OCI-LY7 (cell line): ENCODE measurements around the gene MTMR11. TPM values are rescaled to one million over a fixed set of nuclear protein-coding genes. Genes with fewer than 3 reads are reported as not detected.

Source experiments
- BruUV-seq: library from RNA; stranded (reverse); fragments of 400-500 nt; replicated peaks from 2 replicates; lab custom pipeline; 2021; lab: Mats Ljungman, UMichigan
- CTCF ChIA-PET: fragments of 300-600 bp; sonication (Branson Sonifier 250); formaldehyde crosslinking; loops from one replicate; lab custom pipeline; 2022; ENCODE audit warnings: antibody characterized with exemption; ENCODE audit not compliant: unreplicated experiment; lab: Charles Lee
- POLR2A ChIA-PET: fragments of 300-600 bp; sonication (Branson Sonifier 250); formaldehyde crosslinking; loops from one replicate; lab custom pipeline; 2022; ENCODE audit warnings: antibody characterized with exemption; lab: Charles Lee
- DNase-seq: peaks from one replicate; pipeline ENCODE4 v3.0.0-alpha.2; 2015; ENCODE audit warnings: low spot score
- H2AFZ ChIP-seq: fragments of 200-600 bp; sonication (generic), shearing (Covaris generic); 2 replicates; pipeline ENCODE4 v1.6.1; 2014; ENCODE audit warnings: mild to moderate bottlenecking, antibody characterized with exemption, low read length, moderate library complexity
- H3K27ac ChIP-seq: fragments of 200-600 bp; sonication (generic); 2 replicates; pipeline ENCODE4 v1.5.1; 2014; ENCODE audit warnings: mixed run types, low read depth, mild to moderate bottlenecking, moderate library complexity, low read length, inconsistent platforms; ENCODE audit not compliant: poor library complexity, severe bottlenecking
- H3K36me3 ChIP-seq: fragments of 200-600 bp; sonication (generic); 2 replicates; pipeline ENCODE4 v1.6.1; 2014; ENCODE audit warnings: mild to moderate bottlenecking, antibody characterized with exemption, low read length, moderate library complexity, mixed read lengths; ENCODE audit not compliant: insufficient read depth
- H3K4me1 ChIP-seq: fragments of 200-600 bp; sonication (generic); 2 replicates; pipeline ENCODE4 v1.5.1; 2014; ENCODE audit warnings: mild to moderate bottlenecking, low read length; ENCODE audit not compliant: insufficient read depth, poor library complexity, severe bottlenecking
- H3K4me2 ChIP-seq: fragments of 200-600 bp; sonication (generic); 2 replicates; pipeline ENCODE4 v1.6.1; 2014; ENCODE audit warnings: mild to moderate bottlenecking, low read length
- H3K4me3 ChIP-seq: fragments of 200-600 bp; sonication (generic); 2 replicates; pipeline ENCODE4 v1.5.1; 2014; ENCODE audit warnings: mild to moderate bottlenecking, low read depth, low read length; ENCODE audit not compliant: poor library complexity, severe bottlenecking
- H3K79me2 ChIP-seq: fragments of 200-600 bp; sonication (generic); 2 replicates; pipeline ENCODE4 v1.6.1; 2016; ENCODE audit warnings: low read depth, mild to moderate bottlenecking, low read length, moderate library complexity, mixed read lengths; ENCODE audit not compliant: insufficient read depth
- H3K9me2 ChIP-seq: fragments of 200-600 bp; sonication (generic); 2 replicates; pipeline ENCODE4 v1.6.1; 2016; ENCODE audit warnings: mild to moderate bottlenecking, low read length, mixed read lengths; ENCODE audit not compliant: insufficient read depth
- H3K9me3 ChIP-seq: fragments of 200-600 bp; sonication (generic); 2 replicates; pipeline ENCODE4 v1.6.1; 2014; ENCODE audit warnings: mild to moderate bottlenecking, mixed run types, low read length, mixed read lengths
- H4K20me1 ChIP-seq: fragments of 200-600 bp; sonication (generic); 2 replicates; pipeline ENCODE4 v1.6.1; 2014; ENCODE audit warnings: mild to moderate bottlenecking, antibody characterized with exemption, low read length, moderate library complexity, mixed read lengths; ENCODE audit not compliant: insufficient read depth
- CTCF ChIP-seq: fragments of 200-600 bp; sonication (generic); conservative IDR thresholded peaks from 2 replicates; pipeline ENCODE4 v1.5.1; 2014; ENCODE audit warnings: mild to moderate bottlenecking, antibody characterized with exemption, low read length, moderate library complexity, mixed read lengths
- EZH2phosphoT487 ChIP-seq: fragments of 200-600 bp; sonication (generic); IDR thresholded peaks from 2 replicates; pipeline ENCODE4 v1.6.1; 2018; ENCODE audit warnings: low read depth, borderline replicate concordance, mild to moderate bottlenecking, mixed run types, antibody characterized with exemption, low read length, moderate library complexity, mixed read lengths
- intact Hi-C: fragments of 100-400 bp; cut with micrococcal nuclease; formaldehyde crosslinking; loops from one replicate; pipeline ENCODE4 v1.10.0; 2022; ENCODE audit not compliant: unreplicated experiment
- total RNA-seq, 2 experiments: library from RNA; depleted of rRNA in 1 of 2; stranded (reverse); fragments of >200 nt in 1 of 2; shearing (Covaris generic) in 1 of 2; gene quantifications; 2 replicates each; pipeline ENCODE4 v1.2.3, GENCODE V29; 2014 to 2022

The MTMR11 gene
- total RNA-seq, 2 experiments from 2014 or later: 0.09 TPM; not detected in 1

GRCh38 chr1:149916193-149916897 is 20.3 kb downstream of the MTMR11 start:
- ChIA-PET CTCF (no interaction called here), POLR2A (interaction anchor here (0.6 to 1.2 kb wide), 3 partner anchors 12 to 267 kb away, joined by 3 to 4 read pairs (median 3); partner anchors contain the start of gene SF3B4)
- H3K27ac ChIP-seq: no peak overlapping the region
- TF ChIP-seq EZH2phosphoT487 (no peak), CTCF (no peak)
- H4K20me1 ChIP-seq: no peaks in the 10 kb centered on the region
- no peaks in the 10 kb centered on the region for H3K79me2 ChIP-seq
- peaks cover 15% of the 10 kb centered on the region for H3K4me1 ChIP-seq
- H2AFZ ChIP-seq: no peak overlapping the region
- no peaks in the 10 kb centered on the region for H3K9me3 ChIP-seq
- peaks cover 7% of the 10 kb centered on the region; the same call in 1 of the 2 replicates for H3K36me3 ChIP-seq
- intact Hi-C loops: no loop called here
- peak overlapping the region; percentile 62 for H3K4me2 ChIP-seq
- H3K9me2 ChIP-seq: no peaks in the 10 kb centered on the region
- no TSS peak for BruUV-seq
- DNase-seq: no peak
- peak overlapping the region; percentile 64 for H3K4me3 ChIP-seq

- 0 out of 2 replicates have a peak overlapping the region, but pooled peaks have one; percentile 62 for H3K4me2 ChIP-seq
- BruUV-seq: no TSS peak
- intact Hi-C loops: no loop called here
Observed at GRCh38 chr1:149915429-149916192, 21.1 kb downstream of the MTMR11 start.

More at GRCh38 chr1:149915429-149916192, 21.1 kb downstream of the MTMR11 start:
- Histone ChIP-seq H3K36me3 (peaks cover under 1% of the 10 kb centered on the region; the same call in 1 of the 2 replicates), H3K4me1 (peaks cover 15% of the 10 kb centered on the region), H3K79me2 (no peaks in the 10 kb centered on the region), H2AFZ (no peak overlapping the region), H3K27ac (no peak overlapping the region), H4K20me1 (no peaks in the 10 kb centered on the region), H3K9me3 (no peaks in the 10 kb centered on the region), H3K9me2 (no peaks in the 10 kb centered on the region), H3K4me3 (no peak overlapping the region)
- ChIA-PET CTCF (no interaction called here), POLR2A (interaction anchor here (1.0 to 1.2 kb wide), 2 partner anchors 11 to 12 kb away, joined by 3 to 4 read pairs; partner anchors contain the start of gene SF3B4)
- TF ChIP-seq CTCF (no peak), EZH2phosphoT487 (no peak)
- DNase-seq: no peak
